Gastrocnemius medialis (tissue), 4 donors: ENCODE measurements around the gene DNASE2.

Experiments used
- CTCF ChIP-seq, 5 experiments: fragments of 450-650 bp in 3 of 5; fragments of 200-600 bp in 2 of 5; sonication (generic) in 2 of 5; IDR thresholded peaks in 4 of 5; conservative IDR thresholded peaks in 1 of 5; 1 replicate in 4 of 5; 2 replicates in 1 of 5; pipeline ENCODE4 v1.5.1; 2016 to 2019; ENCODE audit warnings: antibody characterized with exemption in 5 of 5, mild to moderate bottlenecking in 3 of 5, moderate library complexity in 3 of 5
- POLR2A ChIP-seq, 2 donors: fragments of 450-650 bp; IDR thresholded peaks; one replicate each; pipeline ENCODE4 v1.6.1; 2017; ENCODE audit warnings: antibody characterized with exemption in 2 of 2, mild to moderate bottlenecking in 2 of 2, moderate library complexity in 2 of 2

- peak in 1 of 5 experiments; percentile 34 for TF ChIP-seq CTCF (IDR thresholded peaks at IDR 0.05 in 4 of 5, conservative IDR thresholded peaks at IDR 0.05 in 1 of 5)
- peak; percentile 91 to 94 for TF ChIP-seq POLR2A (IDR thresholded peaks at IDR 0.05)
Observed at GRCh38 chr19:12890787-12891552, 9.7 kb upstream of the DNASE2 start, which contains the start of gene GCDH.
